HEK293T (cell line): ENCODE results near the gene DNAJC19.

Source experiments
- CTCF ChIA-PET: fragments of 350-600 bp; formaldehyde crosslinking; extraction: SDS; loops from one replicate; lab custom pipeline; 2021; ENCODE audit warnings: antibody characterized with exemption, inconsistent platforms; lab: Yijun Ruan, JAX
- POLR2A ChIA-PET: fragments of 350-600 bp; formaldehyde crosslinking; extraction: SDS; loops from one replicate; lab custom pipeline; 2020; ENCODE audit warnings: antibody characterized with exemption, inconsistent platforms; lab: Yijun Ruan, JAX
- DNase-seq: peaks from one replicate; pipeline ENCODE4 v3.0.0; 2012; ENCODE audit warnings: mixed read lengths; ENCODE audit errors: extremely low spot score
- ARNT ChIP-seq: fragments of 450-650 bp; IDR thresholded peaks from 2 replicates; pipeline ENCODE4 v1.6.1; 2017; ENCODE audit warnings: mild to moderate bottlenecking
- BHLHE40 ChIP-seq: fragments of 450-650 bp; IDR thresholded peaks from 2 replicates; pipeline ENCODE4 v1.6.1; 2016; ENCODE audit warnings: mild to moderate bottlenecking, moderate library complexity, borderline replicate concordance
- CTBP1 ChIP-seq: fragments of 450-650 bp; IDR thresholded peaks from 2 replicates; pipeline ENCODE4 v1.6.1; 2016; ENCODE audit warnings: borderline replicate concordance
- ELF4 ChIP-seq: fragments of 450-650 bp; IDR thresholded peaks from 2 replicates; pipeline ENCODE4 v1.6.1; 2017; ENCODE audit warnings: antibody characterized with exemption
- FOXA1 ChIP-seq: fragments of 450-650 bp; IDR thresholded peaks from 2 replicates; pipeline ENCODE4 v1.6.1; 2016; ENCODE audit warnings: mild to moderate bottlenecking
- FOXK2 ChIP-seq: fragments of 450-650 bp; IDR thresholded peaks from 2 replicates; pipeline ENCODE4 v1.6.1; 2016; ENCODE audit warnings: mild to moderate bottlenecking
- FOXM1 ChIP-seq: fragments of 450-650 bp; IDR thresholded peaks from 2 replicates; pipeline ENCODE4 v1.6.1; 2017; ENCODE audit warnings: mild to moderate bottlenecking, borderline replicate concordance
- HDGF ChIP-seq: fragments of 450-650 bp; IDR thresholded peaks from 2 replicates; pipeline ENCODE4 v1.6.1; 2017; ENCODE audit warnings: antibody characterized with exemption, borderline replicate concordance
- L3MBTL2 ChIP-seq: fragments of 450-650 bp; conservative IDR thresholded peaks from 2 replicates; pipeline ENCODE4 v1.6.1; 2016; ENCODE audit warnings: mild to moderate bottlenecking
- LEF1 ChIP-seq: fragments of 450-650 bp; IDR thresholded peaks from 2 replicates; pipeline ENCODE4 v1.6.1; 2017; ENCODE audit warnings: mild to moderate bottlenecking, borderline replicate concordance
- NFRKB ChIP-seq: fragments of 450-650 bp; IDR thresholded peaks from 2 replicates; pipeline ENCODE4 v1.6.1; 2016; ENCODE audit warnings: mild to moderate bottlenecking, moderate library complexity
- PKNOX1 ChIP-seq: fragments of 450-650 bp; IDR thresholded peaks from 2 replicates; pipeline ENCODE4 v1.6.1; 2016
- SP1 ChIP-seq: fragments of 450-650 bp; IDR thresholded peaks from 2 replicates; pipeline ENCODE4 v1.6.1; 2017
- SUZ12 ChIP-seq: fragments of 450-650 bp; IDR thresholded peaks from 2 replicates; pipeline ENCODE4 v1.6.1; 2016; ENCODE audit warnings: mild to moderate bottlenecking
- TARDBP ChIP-seq: fragments of 450-650 bp; IDR thresholded peaks from 2 replicates; pipeline ENCODE4 v1.6.1; 2016
- ZNF384 ChIP-seq: fragments of 450-650 bp; IDR thresholded peaks from 2 replicates; pipeline ENCODE4 v1.6.1; 2016

The DNAJC19 gene

GRCh38 chr3:180989291-180990163 is at the start of gene DNAJC19:
TSS of gene DNAJC19 (minus strand) at chr3:180989736. CDS start at chr3:180989602, 134 bp downstream.
- ChIA-PET CTCF (no interaction called here), POLR2A (no interaction called here)
- TF ChIP-seq BHLHE40 (no peak), L3MBTL2 (no peak), SP1 (no peak), ELF4 (no peak), ARNT (no peak), FOXA1 (no peak)
- DNase-seq, result peak; percentile 77

GRCh38 chr3:181030948-181031347 is 41.4 kb upstream of the DNAJC19 start:
- ChIA-PET CTCF (interaction anchor here (0.6 kb wide), 1 partner anchor 12 kb away, joined by 3 read pairs; no protein-coding TSS in a partner anchor), POLR2A (no interaction called here)
- no peak for DNase-seq
- TF ChIP-seq SUZ12 (no peak), CTBP1 (no peak), ZNF384 (no peak), SP1 (no peak), ELF4 (no peak), BHLHE40 (no peak), NFRKB (no peak), FOXK2 (no peak), TARDBP (no peak), FOXA1 (no peak)

- no peak for TF ChIP-seq SP1
- no peak for TF ChIP-seq NFRKB
- no peak for TF ChIP-seq SUZ12
- no peak for TF ChIP-seq LEF1
- TF ChIP-seq CTBP1, result no peak
- TF ChIP-seq TARDBP, result no peak
- no peak for TF ChIP-seq PKNOX1
- no peak for TF ChIP-seq L3MBTL2
- TF ChIP-seq ARNT, result no peak
- TF ChIP-seq ZNF384, result no peak
- no peak for DNase-seq
- ChIA-PET CTCF (no interaction called here), POLR2A (no interaction called here)
Measured at GRCh38 chr3:181025204-181025603, 35.7 kb upstream of the DNAJC19 start.

- TF ChIP-seq ZNF384 (no peak), ARNT (no peak), NFRKB (no peak), PKNOX1 (no peak), SUZ12 (no peak), BHLHE40 (no peak), ELF4 (no peak)
- POLR2A ChIA-PET, result no interaction called here
- DNase-seq, result no peak
- CTCF ChIA-PET, result no interaction called here
Measured at GRCh38 chr3:181017690-181018089, 28.2 kb upstream of the DNAJC19 start.

- TF ChIP-seq FOXA1, result no peak
- TF ChIP-seq ARNT, result no peak
- TF ChIP-seq HDGF, result no peak
- TF ChIP-seq LEF1, result no peak
- ChIA-PET POLR2A (no interaction called here), CTCF (no interaction called here)
- no peak for DNase-seq
Measured at GRCh38 chr3:181009225-181009624, 19.7 kb upstream of the DNAJC19 start.

- TF ChIP-seq PKNOX1, result no peak
- no peak for TF ChIP-seq TARDBP
- no peak for TF ChIP-seq ARNT
- no peak for TF ChIP-seq BHLHE40
- TF ChIP-seq FOXK2, result no peak
- TF ChIP-seq HDGF, result no peak
- no peak for TF ChIP-seq NFRKB
- TF ChIP-seq ZNF384, result no peak
- no peak for TF ChIP-seq SUZ12
- TF ChIP-seq FOXA1, result no peak
- no peak for TF ChIP-seq ELF4
- no peak for TF ChIP-seq SP1
- DNase-seq, result no peak
- ChIA-PET POLR2A (no interaction called here), CTCF (no interaction called here)
Measured at GRCh38 chr3:181008796-181009195, 19.3 kb upstream of the DNAJC19 start.

- POLR2A ChIA-PET, result no interaction called here
- TF ChIP-seq TARDBP (no peak), ZNF384 (no peak), CTBP1 (no peak), FOXA1 (no peak), LEF1 (no peak), FOXM1 (no peak), ELF4 (no peak), NFRKB (no peak), SUZ12 (no peak), BHLHE40 (no peak), ARNT (no peak), HDGF (no peak)
- CTCF ChIA-PET, result no interaction called here
- DNase-seq, result no peak
Measured at GRCh38 chr3:181007262-181007661, 17.7 kb upstream of the DNAJC19 start.
